Measurements from ENCODE around the gene APOL2. TPM values are rescaled to one million over a fixed set of nuclear protein-coding genes. Genes with fewer than 3 reads are reported as not detected.

The APOL2 gene
- total RNA-seq, 1 donor from 2014 or later, result 15.7 TPM

- no peaks in the 10 kb centered on the region for H3K4me1 Mint-ChIP-seq
- peaks cover 13% of the 10 kb centered on the region for H3K9me3 Mint-ChIP-seq
- no peak overlapping the region for H3K4me3 Mint-ChIP-seq
- TF ChIP-seq CTCF (conservative IDR thresholded peaks at IDR 0.05), result no peak
- H3K27me3 Mint-ChIP-seq (ENCODE audit: low read depth), result no peaks in the 10 kb centered on the region
- no peak overlapping the region for H3K27ac Mint-ChIP-seq (ENCODE audit: unreplicated experiment)
- H3K36me3 Mint-ChIP-seq (ENCODE audit: low read depth), result peaks cover 12% of the 10 kb centered on the region
- no peak for DNase-seq (ENCODE audit: low read depth, low spot score)
Observed at GRCh38 chr22:36247955-36248354, 8.6 kb upstream of the APOL2 start.

- H3K4me3 Mint-ChIP-seq, result no peak overlapping the region
- H3K36me3 Mint-ChIP-seq (ENCODE audit: low read depth), result peaks cover 9% of the 10 kb centered on the region
- H3K4me1 Mint-ChIP-seq, result no peaks in the 10 kb centered on the region
- no peak for DNase-seq (ENCODE audit: low read depth, low spot score)
- no peak for TF ChIP-seq CTCF (conservative IDR thresholded peaks at IDR 0.05)
- peaks cover 18% of the 10 kb centered on the region for H3K9me3 Mint-ChIP-seq
- H3K27ac Mint-ChIP-seq (ENCODE audit: unreplicated experiment), result no peak overlapping the region
- no peaks in the 10 kb centered on the region for H3K27me3 Mint-ChIP-seq (ENCODE audit: low read depth)
Observed at GRCh38 chr22:36246718-36247117, 7.4 kb upstream of the APOL2 start.

GRCh38 chr22:36245805-36246356, 6.6 kb upstream of the APOL2 start:
- Mint-ChIP-seq H3K9me3 (peaks cover 18% of the 10 kb centered on the region), H3K27ac (ENCODE audit: unreplicated experiment) (peak overlapping the region; percentile 14), H3K27me3 (ENCODE audit: low read depth) (no peaks in the 10 kb centered on the region), H3K36me3 (ENCODE audit: low read depth) (peaks cover 8% of the 10 kb centered on the region), H3K4me1 (no peaks in the 10 kb centered on the region), H3K4me3 (no peak overlapping the region)
- TF ChIP-seq CTCF (conservative IDR thresholded peaks at IDR 0.05), result no peak
- no peak for DNase-seq (ENCODE audit: low read depth, low spot score)

- Mint-ChIP-seq H3K4me1 (peaks cover 4% of the 10 kb centered on the region), H3K27ac (ENCODE audit: unreplicated experiment) (no peak overlapping the region), H3K36me3 (ENCODE audit: low read depth) (peaks cover 4% of the 10 kb centered on the region), H3K27me3 (ENCODE audit: low read depth) (no peaks in the 10 kb centered on the region), H3K9me3 (peaks cover 18% of the 10 kb centered on the region), H3K4me3 (no peak overlapping the region)
- TF ChIP-seq CTCF (conservative IDR thresholded peaks at IDR 0.05), result no peak
- DNase-seq (ENCODE audit: low read depth, low spot score), result no peak
Observed at GRCh38 chr22:36244522-36245391, 5.4 kb upstream of the APOL2 start.

GRCh38 chr22:36243986-36244385, 4.7 kb upstream of the APOL2 start:
- no peak for TF ChIP-seq CTCF (conservative IDR thresholded peaks at IDR 0.05)
- no peak for DNase-seq (ENCODE audit: low read depth, low spot score)
- Mint-ChIP-seq H3K9me3 (peaks cover 13% of the 10 kb centered on the region), H3K27me3 (ENCODE audit: low read depth) (no peaks in the 10 kb centered on the region), H3K4me3 (no peak overlapping the region), H3K4me1 (peaks cover 11% of the 10 kb centered on the region), H3K27ac (ENCODE audit: unreplicated experiment) (no peak overlapping the region), H3K36me3 (ENCODE audit: low read depth) (peaks cover 4% of the 10 kb centered on the region)
